ENCODE results near the gene PLOD3.

Gene PLOD3

DNA sequence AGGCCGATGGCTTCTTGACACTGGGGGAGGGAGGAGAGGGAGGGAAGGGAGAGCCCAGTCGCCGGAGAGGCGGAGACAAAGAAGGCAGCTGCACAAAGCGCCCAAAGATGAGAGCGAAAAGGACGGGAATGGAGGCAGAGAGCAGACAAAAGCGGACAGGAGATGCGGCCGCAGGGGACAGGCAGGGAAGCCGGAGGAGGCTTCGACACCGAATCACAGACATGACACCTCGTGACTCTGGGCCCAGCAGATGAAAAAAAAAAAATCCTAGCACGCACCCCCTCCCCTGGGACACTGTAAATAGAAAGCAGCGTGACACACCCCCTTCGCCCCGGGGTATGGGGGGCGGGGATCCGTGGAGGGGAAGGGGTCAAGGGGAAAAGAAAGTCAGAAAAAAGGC lies 38.3 kb downstream of the PLOD3 start:
- no peak for DNase-seq

DNA sequence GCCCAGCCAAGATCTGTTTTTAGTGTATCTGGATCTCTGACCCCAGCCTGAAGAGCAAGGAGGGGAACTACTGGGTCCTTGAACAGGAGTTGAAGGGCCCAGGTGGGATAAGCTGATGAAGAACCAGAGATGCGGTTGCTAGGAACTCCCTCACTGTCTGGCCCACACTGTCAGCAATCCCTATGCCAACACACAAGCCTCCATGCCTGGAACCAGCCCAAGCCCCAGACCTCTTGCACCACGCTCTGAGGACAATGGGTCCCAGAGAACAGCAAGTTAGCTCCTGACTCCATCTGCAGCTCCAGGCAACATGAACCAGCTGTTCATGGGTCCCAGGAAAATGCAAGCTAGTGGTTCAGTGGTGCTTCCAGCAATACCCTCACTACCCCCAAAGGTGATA lies 39.7 kb downstream of the PLOD3 start:
- DNase-seq: no peak

DNA sequence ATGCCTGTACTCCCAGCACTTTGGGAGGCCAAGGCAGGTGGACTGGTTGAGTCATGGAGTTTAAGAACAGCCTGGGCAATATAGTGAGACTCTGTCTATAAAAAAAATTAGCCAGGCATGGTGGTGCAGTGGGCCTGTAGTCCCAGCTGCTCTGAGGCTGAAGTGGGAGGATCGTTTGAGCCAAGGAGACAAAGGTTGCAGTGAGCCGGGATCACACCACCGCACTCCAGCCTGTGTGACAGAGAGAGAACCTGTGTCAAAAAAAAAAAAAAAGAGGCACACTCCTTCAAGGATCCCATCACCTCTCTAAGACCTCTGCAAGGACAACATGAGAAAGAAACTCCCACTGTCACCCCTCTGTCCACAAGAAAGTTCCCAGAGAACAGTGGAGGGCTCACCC lies 41.7 kb downstream of the PLOD3 start:
- DNase-seq: no peak

DNA sequence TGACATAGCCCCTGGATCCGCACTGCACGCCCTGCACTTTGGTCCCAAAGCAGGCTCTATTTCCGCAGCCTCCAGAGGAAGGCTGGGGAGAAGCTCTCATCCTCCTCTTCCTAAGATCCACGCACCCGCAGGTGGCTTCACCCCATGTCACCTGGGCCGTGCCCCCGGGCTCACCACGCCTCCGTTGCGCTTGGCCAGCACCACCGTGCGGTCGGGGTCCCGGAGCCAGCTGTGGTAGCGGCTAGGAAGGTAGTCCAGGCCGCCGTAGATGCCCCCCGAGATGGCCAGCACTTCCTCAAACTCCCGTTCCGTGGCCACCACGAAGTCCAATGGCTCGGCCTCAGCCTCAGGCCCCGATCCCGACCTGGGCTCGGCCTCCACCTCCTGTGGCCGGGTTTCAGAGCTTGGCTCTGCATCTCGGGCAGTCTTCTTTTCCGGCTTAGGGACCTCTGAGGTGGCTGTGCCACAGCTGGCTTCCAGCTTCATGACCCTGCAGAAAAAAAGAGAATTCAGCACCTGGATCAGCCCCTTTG lies 43.0 kb downstream of the PLOD3 start:
- no peak for DNase-seq

DNA sequence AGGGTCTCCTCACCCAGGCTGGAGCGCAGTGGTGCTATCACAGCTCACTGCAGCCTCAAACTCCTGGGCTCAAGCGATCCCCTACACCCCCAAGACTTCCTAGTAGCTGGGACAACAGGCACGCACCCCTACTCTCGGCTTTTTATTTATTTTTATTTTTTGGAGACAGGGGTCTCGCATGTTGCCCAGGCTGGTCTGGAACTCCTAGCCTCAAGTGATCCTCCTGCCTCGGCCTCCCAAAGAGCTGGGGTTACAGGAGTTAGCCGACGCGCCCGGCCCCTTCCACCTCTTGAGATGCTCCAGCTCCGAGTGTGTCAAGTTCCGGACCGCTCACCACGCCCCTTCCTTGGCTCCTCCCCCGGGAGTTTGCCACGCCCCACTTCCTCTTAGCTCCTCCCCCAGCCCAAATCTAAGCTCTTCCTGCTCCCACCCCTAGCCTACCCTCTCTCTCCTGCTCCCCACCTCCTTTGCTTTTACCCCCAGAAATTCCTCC lies 43.6 kb downstream of the PLOD3 start:
- peak; percentile 58 for DNase-seq

DNA sequence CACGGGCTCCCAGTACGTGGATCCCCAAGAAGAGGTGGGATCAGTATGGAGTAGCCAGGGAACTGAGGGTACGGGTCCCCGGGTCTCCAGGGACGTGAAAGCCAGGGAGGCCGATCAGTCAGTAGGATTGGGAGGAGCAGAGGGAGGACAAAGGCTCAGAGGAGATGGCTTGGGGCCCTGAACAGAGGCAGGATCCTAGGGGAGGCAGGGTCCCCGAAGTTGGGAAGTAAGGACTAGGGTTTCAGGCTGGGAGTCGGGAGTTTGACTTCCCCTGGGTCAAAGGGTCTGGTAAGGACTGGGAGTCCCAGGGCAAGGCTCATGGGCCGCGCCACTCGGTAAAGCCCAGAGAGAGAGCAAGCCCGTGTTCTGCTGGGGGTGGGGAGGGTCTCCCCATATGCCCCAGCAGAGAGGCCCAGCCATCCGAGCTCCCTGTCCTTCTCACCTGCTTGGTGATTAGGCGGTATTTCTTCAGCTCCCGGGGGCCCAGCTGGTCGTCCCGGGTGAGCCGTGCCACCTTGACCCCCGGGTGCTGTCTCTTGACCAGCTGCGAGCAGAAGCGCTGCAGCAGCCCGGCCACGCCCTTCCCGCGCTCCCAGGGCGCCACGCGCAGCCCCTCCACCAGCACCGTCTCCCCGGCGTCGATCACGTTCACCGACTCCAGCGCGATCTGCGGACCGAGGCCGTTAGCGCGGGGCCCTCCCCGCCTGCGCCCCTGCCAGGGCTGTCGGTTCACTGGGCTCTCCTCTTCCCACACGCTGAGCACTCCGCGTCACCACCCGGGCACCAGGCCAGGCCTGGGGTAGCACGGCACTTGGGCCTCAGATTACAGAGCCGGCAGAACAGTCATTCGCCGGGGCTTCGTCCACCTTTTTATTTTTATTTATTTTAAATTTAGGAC lies 44.3 kb downstream of the PLOD3 start:
- DNase-seq: peak; percentile 24

DNA sequence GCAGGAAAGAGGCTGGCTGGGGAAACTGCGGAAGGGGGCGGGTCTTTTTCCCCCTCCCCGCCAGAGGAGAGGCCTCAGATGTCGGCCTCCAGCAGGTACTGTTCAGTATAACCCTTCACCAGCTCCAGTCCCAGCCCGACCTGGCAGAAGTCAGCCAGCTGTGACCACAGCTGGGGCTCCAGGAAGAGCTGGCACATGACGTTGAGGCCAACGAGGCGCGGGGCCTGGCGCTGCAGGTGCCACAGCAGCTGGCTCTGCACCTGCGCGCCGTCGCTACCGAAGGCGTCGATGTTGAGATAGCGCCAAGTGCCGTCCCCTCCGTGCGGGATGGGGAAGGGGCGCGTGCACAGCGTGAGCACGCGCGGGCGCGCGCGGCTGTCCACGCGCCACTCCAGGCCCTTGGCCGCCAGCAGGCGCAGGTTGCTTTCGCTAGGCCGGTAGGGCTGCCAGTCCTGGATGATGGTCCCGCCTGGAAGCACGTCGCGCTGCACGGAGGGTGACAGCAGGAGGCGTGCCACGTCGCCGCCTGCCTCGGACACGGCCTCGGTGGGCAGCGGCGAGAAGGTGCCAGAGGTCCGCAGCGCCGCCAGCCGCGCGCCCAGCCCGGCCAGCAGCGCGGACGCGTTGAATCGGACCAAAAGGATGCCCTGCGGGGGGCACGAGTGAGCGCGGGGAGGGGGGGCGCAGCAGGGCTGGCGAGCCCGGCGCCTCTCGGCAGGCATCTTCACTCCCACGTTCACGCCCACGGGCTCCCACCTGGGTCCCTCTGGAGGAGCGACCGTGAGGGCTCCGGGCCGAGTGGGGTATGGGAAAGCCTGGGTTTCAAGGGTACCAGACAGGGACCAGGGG lies 45.2 kb downstream of the PLOD3 start:
- no peak for DNase-seq

DNA sequence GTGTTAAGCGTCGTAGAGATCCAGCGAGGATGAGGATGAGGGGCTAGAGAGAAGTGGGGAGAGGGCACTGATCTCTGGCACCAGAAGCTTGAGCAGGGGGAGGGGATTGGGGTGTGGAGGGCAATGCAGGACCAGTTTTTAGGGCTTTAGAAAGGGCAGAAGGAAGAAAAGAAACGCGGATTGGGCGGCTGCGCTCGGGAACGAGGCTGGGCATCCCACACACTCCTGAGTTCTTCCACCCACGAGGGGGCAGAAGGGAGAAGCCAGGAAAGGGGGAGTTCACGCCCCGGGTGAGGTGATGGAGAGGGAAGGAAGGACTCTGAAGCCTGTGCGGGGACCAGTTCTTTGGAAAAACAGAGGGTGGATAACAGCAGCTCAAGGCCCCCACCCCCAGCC lies 45.9 kb downstream of the PLOD3 start:
- DNase-seq: no peak

DNA sequence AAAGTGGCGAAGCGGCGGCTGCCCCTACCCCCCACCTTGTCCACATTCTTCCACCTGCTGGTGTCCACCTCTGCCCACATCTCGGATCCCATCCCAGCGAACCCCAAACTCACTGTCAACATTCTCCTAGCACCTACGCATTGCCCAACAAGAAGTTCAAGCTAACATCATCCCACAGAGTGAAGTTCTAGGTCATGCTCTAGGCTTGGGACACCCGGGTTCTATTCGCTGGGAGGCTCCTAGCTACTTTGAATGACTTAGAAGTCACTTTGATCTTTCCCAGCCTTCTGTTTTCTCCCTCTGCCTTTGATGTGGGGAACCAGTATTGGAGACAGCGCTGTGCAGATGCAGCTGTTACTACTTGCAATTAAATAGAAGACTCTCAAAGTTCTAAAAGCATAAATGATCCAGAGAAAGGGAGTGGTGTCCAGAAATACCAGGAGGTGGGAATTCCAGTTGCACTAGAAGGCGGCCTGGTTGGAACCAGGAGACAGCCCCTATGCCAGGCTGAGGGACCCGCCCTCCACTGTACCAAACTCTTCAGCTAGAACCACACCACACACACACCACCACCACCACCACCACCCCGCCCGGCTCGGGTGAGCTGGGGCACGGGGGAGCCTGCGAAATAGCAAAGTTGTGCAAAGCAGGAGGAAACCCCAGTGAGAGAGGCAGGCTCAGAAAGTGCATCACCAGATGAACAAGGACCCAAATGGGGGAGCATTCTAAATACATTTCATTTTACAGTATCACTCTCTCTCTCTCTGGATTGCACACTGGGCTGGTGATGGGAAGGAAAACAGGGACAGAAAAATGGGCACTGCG lies 46.6 kb downstream of the PLOD3 start:
- no peak for DNase-seq

DNA sequence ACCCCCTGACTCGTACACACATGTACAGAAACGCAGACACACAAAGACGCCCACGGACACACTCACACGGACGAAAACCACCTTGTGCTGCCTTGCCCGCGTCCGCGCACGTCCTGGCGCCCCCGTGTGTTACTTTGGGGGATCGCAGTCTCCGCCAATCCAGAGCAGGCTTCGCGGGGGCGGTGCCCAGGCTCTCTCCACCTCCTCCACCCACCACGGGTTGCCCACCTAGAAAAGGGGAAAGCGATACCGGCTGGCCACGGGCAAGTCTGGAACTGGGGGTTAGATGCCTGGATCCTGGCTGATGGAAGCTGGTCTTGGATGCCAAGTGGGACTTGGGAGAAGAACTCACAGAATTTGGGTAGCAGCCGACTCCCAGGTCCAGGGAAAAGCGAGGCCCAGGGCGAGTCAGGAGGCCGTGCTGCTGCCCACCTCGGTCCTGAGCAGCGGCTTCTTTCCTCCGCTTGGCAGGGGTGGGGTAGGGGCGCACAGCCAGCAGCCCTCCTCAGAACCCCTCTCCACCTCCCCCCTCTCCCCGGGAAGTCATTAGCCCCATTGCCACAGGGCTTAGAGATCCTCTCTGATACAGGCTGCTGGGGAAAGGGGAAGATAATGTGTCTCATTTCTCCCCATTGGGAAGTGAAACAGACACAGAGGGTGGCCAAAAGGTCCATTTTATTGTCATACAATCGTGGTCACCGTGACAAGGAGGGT lies 47.4 kb downstream of the PLOD3 start:
- peak; percentile 85 for DNase-seq

DNA sequence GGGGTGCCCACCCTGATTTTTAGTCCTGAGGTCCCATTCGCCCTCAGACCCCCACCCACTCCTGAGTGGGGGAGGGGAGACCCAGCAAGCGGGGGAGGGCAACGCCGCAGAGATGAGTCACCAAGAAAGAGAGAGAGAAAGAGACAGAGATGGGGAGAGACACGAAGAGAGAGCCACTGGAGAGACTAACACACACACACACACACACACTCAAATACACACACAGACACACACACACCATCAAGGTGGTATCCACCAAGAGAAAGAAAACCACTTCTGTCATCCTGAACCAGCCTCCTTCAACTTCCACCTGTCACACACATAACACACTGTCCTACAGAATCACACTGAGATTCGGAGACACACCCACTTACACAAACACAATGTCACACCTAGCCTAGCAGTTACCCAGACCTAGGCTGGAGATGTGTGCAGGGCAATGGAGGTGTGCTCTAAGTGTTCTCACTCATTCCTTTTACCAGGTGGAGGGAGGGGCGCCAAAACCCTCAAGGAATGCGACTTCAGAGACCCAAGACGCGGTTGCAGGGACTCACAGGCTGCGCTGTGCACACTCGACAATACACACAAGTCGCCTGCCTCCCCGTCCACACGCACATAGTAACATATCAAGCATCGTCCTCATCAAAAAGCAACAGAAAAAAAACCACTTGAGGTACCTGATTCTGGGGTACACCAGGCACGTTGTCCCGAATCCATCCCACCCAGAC lies 48.1 kb downstream of the PLOD3 start:
- DNase-seq: no peak

DNA sequence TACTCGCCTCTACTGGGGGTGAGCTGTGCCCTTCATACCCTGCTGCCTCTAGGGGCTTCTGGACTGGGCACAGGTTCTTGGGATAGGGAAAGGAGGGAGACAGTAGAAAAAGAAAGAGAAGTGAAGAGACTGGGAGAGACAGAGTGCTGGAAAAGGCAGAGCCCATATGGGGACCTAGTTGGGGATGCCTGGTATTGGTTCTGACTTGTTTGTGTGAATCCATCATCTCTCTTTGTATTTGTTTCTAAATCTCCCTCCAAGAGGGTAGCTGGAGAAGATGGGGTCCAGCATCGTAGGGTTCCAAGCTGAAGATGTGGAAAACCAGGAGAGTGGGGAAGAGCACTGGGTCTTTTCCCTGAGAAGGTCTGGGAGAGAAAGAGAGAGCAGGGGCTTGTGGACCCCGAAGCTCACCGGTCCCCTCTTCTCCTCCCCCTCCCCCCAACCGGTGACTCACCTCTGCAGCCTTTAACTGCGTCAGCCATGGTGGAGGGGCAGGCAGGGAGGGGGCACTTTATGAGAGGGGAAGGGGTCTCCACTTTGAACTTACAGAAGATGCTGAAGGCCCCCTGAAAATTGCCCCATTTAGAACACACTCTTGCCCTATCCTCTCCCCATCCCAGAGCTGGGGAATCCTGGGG lies 48.9 kb downstream of the PLOD3 start:
- no peak for DNase-seq

DNA sequence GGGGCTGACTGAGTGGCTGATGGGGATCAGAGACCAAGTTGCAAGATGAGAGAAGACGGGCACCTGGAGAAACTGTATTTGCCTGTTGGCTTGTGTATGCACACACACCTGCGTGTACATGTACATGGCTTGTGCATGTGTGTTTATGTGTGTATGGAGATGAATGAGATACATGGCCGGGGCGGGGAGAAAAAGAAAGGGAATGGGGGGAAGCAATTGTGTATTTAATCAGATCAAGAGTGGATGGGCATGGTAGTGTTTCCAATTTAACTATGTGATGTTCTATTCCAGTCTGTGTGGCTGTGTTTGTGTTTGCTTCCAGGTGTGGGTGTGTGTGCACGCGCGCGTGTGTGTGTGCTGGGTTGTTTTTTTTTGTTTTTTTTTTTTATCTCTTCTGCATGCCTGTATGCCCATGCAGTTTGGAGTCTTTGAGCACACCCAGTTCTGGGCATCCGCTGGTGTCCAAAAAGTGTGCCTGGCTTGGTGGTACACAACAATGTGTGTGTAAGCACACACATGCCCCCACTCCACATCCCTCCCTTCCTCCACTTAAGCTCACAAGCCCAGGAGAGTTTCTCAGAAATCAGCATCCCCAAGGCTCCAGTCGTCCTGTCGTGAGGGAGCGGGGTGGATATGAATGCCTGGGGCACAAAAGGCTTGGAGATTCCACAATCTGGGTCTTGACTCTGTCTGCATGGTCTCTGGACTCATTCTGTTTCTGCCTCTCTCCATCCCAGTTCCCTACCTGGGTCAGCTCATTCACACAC lies 49.6 kb downstream of the PLOD3 start:
- DNase-seq: no peak

DNA sequence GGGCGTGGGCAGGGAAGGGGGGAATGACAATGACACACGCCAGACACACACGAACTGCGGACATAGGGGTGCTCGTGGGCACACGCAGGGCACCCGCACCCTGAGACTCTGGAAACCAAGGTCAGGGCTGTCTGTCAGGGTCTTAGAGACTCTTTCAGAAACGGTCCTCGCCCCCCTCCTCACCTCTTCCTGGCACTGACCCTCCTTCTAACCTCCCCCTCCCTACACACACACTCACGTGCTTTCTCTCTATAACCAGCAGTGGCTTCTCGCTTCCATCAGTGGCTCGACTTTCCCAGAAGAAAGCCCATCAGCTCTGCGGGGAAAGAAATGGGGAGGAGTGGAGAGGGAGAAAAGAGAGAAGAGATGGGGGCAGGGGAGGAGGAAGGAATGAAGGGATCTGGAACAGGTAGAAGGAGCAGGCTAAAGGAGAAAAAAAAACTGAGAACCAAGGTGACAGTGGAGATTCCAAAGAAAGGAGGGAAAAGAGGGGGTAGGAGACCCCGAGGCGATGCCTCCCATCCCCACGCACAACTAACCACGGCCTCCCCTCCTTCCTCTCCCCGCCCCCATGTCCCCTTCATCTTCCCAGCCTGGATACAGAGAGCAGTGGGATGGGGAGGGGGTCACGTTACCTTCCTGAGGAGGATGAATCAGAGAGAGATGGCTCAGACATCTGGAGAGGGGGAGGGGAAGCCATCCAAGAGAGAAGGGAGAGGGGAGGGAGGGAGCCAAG lies 50.3 kb downstream of the PLOD3 start:
- no peak for DNase-seq

DNA sequence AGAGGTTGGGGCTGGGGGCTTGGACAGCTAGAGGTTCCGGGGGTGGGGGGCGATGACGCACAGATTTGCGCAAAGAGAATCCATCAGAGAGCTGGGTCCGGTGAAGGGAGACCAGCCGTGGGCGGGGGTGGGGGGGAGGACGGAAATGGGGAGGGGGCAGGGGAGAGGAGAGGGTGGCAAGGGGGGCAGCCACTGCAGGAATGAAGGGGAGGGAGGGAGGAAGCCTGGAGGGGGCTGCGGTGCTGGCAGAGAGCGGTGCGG lies 50.8 kb downstream of the PLOD3 start:
- no peak for DNase-seq

DNA sequence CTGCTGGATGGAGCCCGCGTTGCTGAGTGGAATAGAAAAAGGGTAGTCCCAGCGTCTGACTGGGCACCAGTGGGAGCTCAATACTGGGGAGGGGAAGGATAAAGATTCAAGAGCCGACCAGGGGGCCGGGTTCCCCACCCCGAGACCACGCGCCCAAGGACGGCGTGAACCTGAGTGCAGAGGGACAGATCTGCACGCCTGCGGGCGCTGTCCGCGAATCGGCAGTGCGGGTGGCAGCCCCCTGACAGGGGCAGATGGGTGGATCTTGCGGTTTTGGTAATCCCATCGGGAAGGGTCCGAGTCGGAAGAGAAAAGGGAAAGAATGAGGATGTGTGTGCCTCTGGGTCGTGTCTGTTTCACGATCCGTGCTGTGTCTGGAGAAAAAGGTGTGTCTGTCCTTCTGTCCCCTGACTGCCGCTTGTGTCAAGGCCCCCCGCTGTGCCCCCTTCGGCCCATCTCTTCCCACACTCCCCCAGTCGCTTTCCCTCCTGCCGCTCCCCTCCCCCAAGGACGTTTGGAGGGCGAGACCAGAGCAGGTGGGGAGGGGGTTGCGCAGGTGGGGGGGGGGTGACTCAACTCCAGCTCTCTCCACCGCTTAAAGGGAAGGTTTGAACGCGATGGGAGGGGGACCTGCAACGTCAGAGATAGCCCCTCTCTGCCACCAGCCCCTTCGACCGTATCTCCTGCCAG lies 51.3 kb downstream of the PLOD3 start:
- no peak for DNase-seq

DNA sequence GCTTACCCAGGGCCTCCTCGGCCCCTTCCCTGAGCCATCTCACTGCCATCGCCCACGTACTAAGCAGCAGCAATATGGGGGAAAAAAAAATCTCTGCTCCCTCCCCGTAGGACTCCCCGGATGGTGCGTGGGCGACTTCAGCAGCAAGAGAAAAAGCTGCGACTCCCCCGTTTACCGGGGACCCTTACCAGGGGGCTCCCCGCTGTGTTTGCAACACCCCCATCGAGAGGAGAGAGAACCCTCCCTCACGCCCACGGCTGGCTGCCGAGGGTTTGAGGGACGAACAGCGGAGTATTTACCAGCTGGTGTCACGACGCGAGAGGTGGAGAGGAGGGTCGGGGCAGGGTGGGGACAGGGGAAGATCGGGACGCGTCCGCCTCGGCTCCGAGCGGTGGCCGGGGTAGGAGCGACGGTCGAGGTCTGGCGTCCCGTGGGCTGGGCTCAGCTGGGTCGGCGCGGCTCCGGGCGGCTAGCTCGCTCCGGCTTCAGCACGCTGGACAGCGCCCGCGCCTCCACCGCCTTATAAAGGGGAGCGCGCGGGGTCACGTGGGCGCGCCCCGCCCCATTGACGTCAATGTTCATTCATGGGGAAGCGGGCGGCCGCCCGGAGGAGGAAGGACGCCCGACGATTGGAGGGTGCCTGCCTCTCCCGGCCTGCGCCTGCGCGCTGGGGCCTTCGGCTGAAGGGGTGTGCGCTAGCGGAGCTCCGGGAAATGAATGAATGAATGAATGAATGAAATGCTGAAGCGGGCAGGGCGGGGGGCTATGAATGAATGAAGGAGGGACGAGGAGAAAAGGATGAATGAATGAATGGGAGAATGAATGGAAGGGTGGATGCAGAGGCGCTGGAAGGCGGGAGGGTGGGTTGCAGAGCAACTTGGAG lies 52.1 kb downstream of the PLOD3 start, which contains the start of gene VGF:
Gene VGF (minus strand): TSS at position 495 of the 883 bp plus-strand sequence. CDS start 726 bp downstream, outside the sequence.
- DNase-seq: peak; percentile 94
